GM19328 (cell line): ENCODE measurements around the gene THSD7A.

Experiments
- ATAC-seq: cut with Tn5 transposase; IDR thresholded peaks from one replicate; pipeline ENCODE4 v1.9.1; 2021; ENCODE audit warnings: mild to moderate bottlenecking, moderate library complexity; ENCODE audit not compliant: unreplicated experiment

THSD7A gene

GRCh38 chr7:11346302-11346701, 485.7 kb downstream of the THSD7A start:
- ATAC-seq: no peak

GRCh38 chr7:11345621-11346020, 486.4 kb downstream of the THSD7A start:
- no peak for ATAC-seq

- ATAC-seq: no peak
These were observed 488.1 kb downstream of the THSD7A start for GRCh38 chr7:11343818-11344413.

- ATAC-seq: no peak
These were observed 488.9 kb downstream of the THSD7A start for GRCh38 chr7:11343136-11343535.

- ATAC-seq: no peak
These were observed 490.6 kb downstream of the THSD7A start for GRCh38 chr7:11341285-11341944.

GRCh38 chr7:11336432-11336831, 495.6 kb downstream of the THSD7A start:
- no peak for ATAC-seq

GRCh38 chr7:11335947-11336346, 496.1 kb downstream of the THSD7A start:
- no peak for ATAC-seq

GRCh38 chr7:11332865-11333228, 499.2 kb downstream of the THSD7A start:
- ATAC-seq: peak; percentile 36

- ATAC-seq: peak; percentile 93
These were observed 499.7 kb downstream of the THSD7A start for GRCh38 chr7:11332186-11332864.

GRCh38 chr7:11331128-11332102, 500.6 kb downstream of the THSD7A start:
- ATAC-seq: no peak

GRCh38 chr7:11330717-11331116, 501.3 kb downstream of the THSD7A start:
- no peak for ATAC-seq

- no peak for ATAC-seq
These were observed 501.8 kb downstream of the THSD7A start for GRCh38 chr7:11330208-11330607.

GRCh38 chr7:11329626-11330025, 502.4 kb downstream of the THSD7A start:
- no peak for ATAC-seq

- no peak for ATAC-seq
These were observed 503.7 kb downstream of the THSD7A start for GRCh38 chr7:11328309-11328708.

GRCh38 chr7:11327633-11328032, 504.4 kb downstream of the THSD7A start:
- ATAC-seq: no peak
